Neutrophil (primary cell): ENCODE measurements around the gene BLM.

Source experiments
- H3K27ac ChIP-seq: fragments of 200-600 bp; sonication (generic); 2 replicates; pipeline ENCODE4 v1.5.1; 2016; ENCODE audit warnings: mild to moderate bottlenecking, moderate library complexity
- H3K27me3 ChIP-seq: fragments of 200-600 bp; sonication (generic); 2 replicates; pipeline ENCODE4 v1.6.0; 2016; ENCODE audit warnings: mild to moderate bottlenecking
- H3K36me3 ChIP-seq: fragments of 200-600 bp; sonication (generic); 2 replicates; pipeline ENCODE4 v1.5.1; 2017
- H3K4me1 ChIP-seq, 2 experiments: fragments of 200-600 bp in 1 of 2; sonication (generic) in 1 of 2; 1 replicate in 1 of 2; 2 replicates in 1 of 2; pipeline versions ENCODE4 v1.5.1 to v1.6.1; 2013 to 2016; ENCODE audit warnings: low read depth in 1 of 2, low read length in 1 of 2, mild to moderate bottlenecking in 1 of 2, moderate library complexity in 1 of 2; ENCODE audit not compliant: control insufficient read depth in 1 of 2, insufficient read depth in 1 of 2
- H3K4me3 ChIP-seq, 2 experiments: fragments of 200-600 bp in 1 of 2; sonication (generic) in 1 of 2; 1 replicate in 1 of 2; 2 replicates in 1 of 2; pipeline ENCODE4 v1.5.1; 2013 to 2016; ENCODE audit warnings: low read depth in 1 of 2, low read length in 1 of 2, mild to moderate bottlenecking in 1 of 2, moderate library complexity in 1 of 2
- H3K9me3 ChIP-seq: fragments of 200-600 bp; sonication (generic); 2 replicates; pipeline ENCODE4 v1.5.1; 2016
- CTCF ChIP-seq: fragments of 200-600 bp; sonication (generic); IDR thresholded peaks from 2 replicates; pipeline ENCODE4 v1.5.1; 2016; ENCODE audit warnings: antibody characterized with exemption

The BLM gene

GRCh38 chr15:90812171-90812957 is 95.2 kb downstream of the BLM start:
- Histone ChIP-seq H3K27ac (peak overlapping the region; percentile 84), H3K9me3 (no peaks in the 10 kb centered on the region), H3K27me3 (no peaks in the 10 kb centered on the region), H3K36me3 (no peaks in the 10 kb centered on the region), H3K4me3 (peak overlapping the region; percentile 27 to 36), H3K4me1 (peaks cover 62 to 63% of the 10 kb centered on the region in 2 experiments)
- TF ChIP-seq CTCF, result no peak

DNA sequence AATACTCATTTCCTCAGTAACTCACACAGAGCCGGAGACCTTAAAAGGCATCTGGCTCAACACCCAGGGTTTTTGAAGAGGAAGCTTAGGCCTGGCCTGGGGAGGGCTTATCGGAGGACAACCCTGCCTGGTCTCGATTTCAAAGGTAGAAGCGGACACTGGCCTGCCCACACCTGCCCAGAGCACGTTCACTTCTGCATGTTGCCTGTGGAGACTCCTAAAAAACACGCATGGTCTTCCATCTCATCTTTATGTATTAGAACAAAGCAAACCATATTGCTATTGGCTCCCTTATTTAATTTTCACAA is 95.8 kb downstream of the BLM start:
- no peaks in the 10 kb centered on the region for H3K9me3 ChIP-seq
- no peaks in the 10 kb centered on the region for H3K36me3 ChIP-seq
- H3K27me3 ChIP-seq, result no peaks in the 10 kb centered on the region
- peak overlapping the region in 1 of 2 experiments; percentile 36 for H3K4me3 ChIP-seq
- no peak for TF ChIP-seq CTCF
- H3K4me1 ChIP-seq, result peaks cover 62 to 63% of the 10 kb centered on the region in 2 experiments
- H3K27ac ChIP-seq, result peak overlapping the region; percentile 84

DNA sequence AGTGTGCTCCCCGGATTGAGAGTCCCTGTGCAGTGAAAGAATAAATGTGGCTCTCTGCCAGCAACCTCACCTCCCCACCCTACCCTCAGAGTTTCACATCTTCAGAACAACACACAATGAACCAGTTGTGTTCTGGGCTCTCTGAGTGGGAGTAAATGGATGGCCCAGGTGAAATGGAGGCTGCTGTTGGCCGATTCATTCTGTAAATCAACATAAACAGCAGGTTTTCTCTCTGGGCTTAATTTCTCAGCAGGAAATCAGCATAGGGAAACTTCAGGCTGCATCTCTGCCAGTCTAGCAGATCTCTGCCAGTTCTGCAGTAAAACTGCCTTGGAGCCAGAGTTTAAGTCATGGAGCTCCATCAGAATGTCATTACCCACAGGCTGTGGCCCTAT is 96.6 kb downstream of the BLM start:
- no peaks in the 10 kb centered on the region for H3K36me3 ChIP-seq
- no peaks in the 10 kb centered on the region for H3K9me3 ChIP-seq
- peaks cover 62 to 63% of the 10 kb centered on the region in 2 experiments for H3K4me1 ChIP-seq
- no peaks in the 10 kb centered on the region for H3K27me3 ChIP-seq
- peak overlapping the region; percentile 84 for H3K27ac ChIP-seq
- no peak overlapping the region for H3K4me3 ChIP-seq
- TF ChIP-seq CTCF, result no peak

DNA sequence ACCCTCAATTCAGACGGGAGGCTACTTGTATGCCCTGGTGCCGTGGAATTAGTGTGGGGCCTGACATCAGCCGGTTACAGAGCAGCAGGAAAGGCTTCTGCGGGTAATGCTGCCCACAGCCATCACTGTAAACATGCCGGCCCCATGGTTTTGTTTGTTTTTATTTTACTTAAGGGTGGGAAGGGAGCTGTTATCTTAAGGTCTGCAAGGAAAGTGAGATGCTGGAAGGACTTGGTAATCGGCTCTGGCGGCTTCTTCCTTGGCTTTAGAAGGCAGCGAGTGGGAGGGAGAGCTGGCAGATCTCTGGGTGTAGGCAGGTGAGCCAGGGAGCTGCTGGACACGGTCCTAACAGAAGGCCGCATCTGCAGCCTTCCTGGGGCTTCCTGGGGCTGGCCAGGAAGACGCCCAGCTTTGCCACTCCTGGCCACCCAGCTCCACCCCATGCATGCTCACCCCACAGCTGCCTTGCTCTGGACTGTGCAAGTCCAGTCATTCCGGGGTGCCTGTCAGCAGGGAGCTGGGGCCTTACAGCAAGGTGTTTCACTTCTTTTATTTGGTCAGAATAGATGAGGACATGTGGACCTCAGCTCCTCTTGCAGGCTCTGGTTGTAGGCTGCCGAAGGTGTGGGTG is 97.2 kb downstream of the BLM start:
- TF ChIP-seq CTCF, result no peak
- Histone ChIP-seq H3K4me1 (peaks cover 59 to 60% of the 10 kb centered on the region in 2 experiments), H3K4me3 (no peak overlapping the region), H3K36me3 (no peaks in the 10 kb centered on the region), H3K9me3 (no peaks in the 10 kb centered on the region), H3K27me3 (no peaks in the 10 kb centered on the region), H3K27ac (peak overlapping the region; percentile 84)

- H3K4me1 ChIP-seq, result peaks cover 42 to 43% of the 10 kb centered on the region in 2 experiments
- H3K27me3 ChIP-seq, result no peaks in the 10 kb centered on the region
- no peak for TF ChIP-seq CTCF
- H3K9me3 ChIP-seq, result no peaks in the 10 kb centered on the region
- H3K4me3 ChIP-seq, result no peak overlapping the region
- no peak overlapping the region for H3K27ac ChIP-seq
- no peaks in the 10 kb centered on the region for H3K36me3 ChIP-seq
These were observed 99.4 kb downstream of the BLM start for GRCh38 chr15:90816401-90817116.
